ENCODE measurements around the gene ACSL1.

DNA sequence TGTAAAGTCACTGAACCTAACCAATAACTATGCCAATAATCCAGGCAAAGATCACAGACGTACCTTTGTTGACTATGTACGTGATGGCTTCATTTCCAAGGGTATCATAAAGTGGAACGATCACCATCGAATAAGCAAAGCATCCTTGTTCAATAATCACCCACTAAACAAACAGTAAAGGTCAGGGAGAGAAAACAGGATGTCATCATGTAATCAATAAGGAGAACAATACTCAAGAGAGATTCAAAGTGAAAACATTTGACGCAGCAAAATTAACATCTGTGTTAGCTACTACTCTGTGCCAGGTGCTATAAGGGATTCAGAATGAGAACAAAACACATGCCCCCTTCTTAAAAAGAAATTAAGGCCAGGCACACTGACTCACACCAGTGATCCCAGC lies 48.9 kb downstream of the ACSL1 start:
- TF ChIP-seq CTCF (conservative IDR thresholded peaks at IDR 0.05 in 1 of 2, IDR thresholded peaks at IDR 0.05 in 1 of 2; ENCODE audit: extremely low read depth in 1 of 2, insufficient read depth in 1 of 2, low read depth in 1 of 2, low read length in 2 of 2) (no peak), EZH2 (IDR thresholded peaks at IDR 0.05; ENCODE audit: borderline replicate concordance, low read length) (no peak)

Measured in mammary epithelial cell (primary cell).